ENCODE results near the gene CERK.

DNA sequence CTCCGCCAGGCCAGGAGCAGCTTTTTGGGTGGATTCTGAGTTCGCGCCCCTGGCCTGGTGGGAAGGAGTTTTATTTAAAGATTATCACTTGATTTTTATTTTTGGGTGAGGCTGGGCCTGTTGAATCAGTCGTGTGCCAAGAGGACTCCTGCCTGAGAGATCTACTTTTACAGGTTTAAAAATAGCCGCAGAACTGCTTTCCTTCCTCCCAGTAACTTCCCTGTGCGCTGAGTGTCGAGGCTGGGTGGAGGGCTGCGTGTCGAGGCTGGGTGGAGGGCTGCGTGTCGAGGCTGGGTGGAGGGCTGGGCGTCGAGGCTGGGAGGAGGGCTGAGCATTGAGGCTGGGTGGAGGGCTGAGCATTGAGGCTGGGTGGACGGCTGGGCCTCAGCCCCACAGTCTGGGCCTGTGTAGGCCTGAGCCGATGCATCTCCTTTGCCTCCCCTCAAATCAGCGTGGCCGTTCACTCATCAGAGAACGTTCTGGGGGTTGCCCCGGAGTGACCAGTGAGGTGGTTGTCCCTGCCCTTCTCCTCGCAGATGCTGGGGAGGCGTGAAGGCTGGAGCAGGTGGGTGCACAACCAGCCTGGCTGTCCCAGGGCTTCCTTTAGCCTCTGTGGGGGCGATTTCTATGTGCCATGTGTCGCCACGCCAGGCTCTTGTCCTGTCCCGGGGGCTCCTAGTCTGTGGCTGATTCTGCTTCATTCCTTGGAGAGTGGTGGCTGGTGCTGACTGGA is 87.8 kb downstream of the CERK start:
- TF ChIP-seq TAF1 (IDR thresholded peaks at IDR 0.05; ENCODE audit: borderline replicate concordance, low read depth, low read length) (no peak), POLR2A (IDR thresholded peaks at IDR 0.05; ENCODE audit: low read depth, low read length) (no peak), POLR2AphosphoS5 (IDR thresholded peaks at IDR 0.05; ENCODE audit: low read depth, low read length) (no peak)

Data from GM12892 (cell line).